IMR-90 (cell line): ENCODE measurements around the gene CCDC38. TPM values are rescaled to one million over a fixed set of nuclear protein-coding genes. Genes with fewer than 3 reads are reported as not detected.

Source experiments
- ATAC-seq: fragments of 200-7000 bp; cut with Tn5 transposase; 2 replicates; pipeline ENCODE4 v1.9.1; 2020; ENCODE audit warnings: low read depth, mild to moderate bottlenecking, moderate library complexity
- BruUV-seq: library from RNA; stranded (reverse); fragments of 400-500 nt; replicated peaks from 2 replicates; lab custom pipeline; 2021; lab: Mats Ljungman, UMichigan
- CTCF ChIA-PET: fragments of 300-600 bp; formaldehyde crosslinking; extraction: SDS; loops from one replicate; lab custom pipeline; 2021; ENCODE audit warnings: antibody characterized with exemption; lab: Yijun Ruan, JAX
- POLR2A ChIA-PET: fragments of 300-600 bp; sonication (Branson Sonifier 250); formaldehyde crosslinking; loops from one replicate; lab custom pipeline; 2022; ENCODE audit warnings: antibody characterized with exemption; ENCODE audit not compliant: unreplicated experiment; lab: Charles Lee
- DNase-seq: peaks from one replicate; pipeline ENCODE4 v3.0.0; 2013
- H2AFZ ChIP-seq: replicated peaks from 2 replicates; pipeline ENCODE3; 2013; ENCODE audit warnings: low read length, mild to moderate bottlenecking; ENCODE audit not compliant: poor library complexity
- H2AK5ac ChIP-seq: 2 replicates; pipeline ENCODE4 v1.6.1; 2013; ENCODE audit warnings: low read depth, low read length, inconsistent platforms
- H2AK9ac ChIP-seq: replicated peaks from 2 replicates; pipeline ENCODE3; 2013; ENCODE audit warnings: mild to moderate bottlenecking, low read depth, low read length, moderate library complexity; ENCODE audit not compliant: poor library complexity
- H2BK120ac ChIP-seq: 2 replicates; pipeline ENCODE4 v1.6.1; 2013; ENCODE audit warnings: low read depth, low read length, inconsistent platforms
- H2BK15ac ChIP-seq: 3 replicates; pipeline ENCODE4 v1.6.1; 2013; ENCODE audit warnings: low read depth, low read length, inconsistent platforms
- H2BK20ac ChIP-seq: 2 replicates; pipeline ENCODE4 v1.6.1; 2013; ENCODE audit warnings: low read depth, mild to moderate bottlenecking, inconsistent platforms, low read length, moderate library complexity
- H2BK5ac ChIP-seq: 2 replicates; pipeline ENCODE4 v1.6.1; 2013; ENCODE audit warnings: mild to moderate bottlenecking, low read depth, low read length, inconsistent platforms; ENCODE audit not compliant: poor library complexity, severe bottlenecking
- H3K14ac ChIP-seq: replicated peaks from 2 replicates; pipeline ENCODE4 v1.6.1; 2013; ENCODE audit warnings: low read depth, low read length, inconsistent platforms
- H3K18ac ChIP-seq: 2 replicates; pipeline ENCODE4 v1.6.1; 2013; ENCODE audit warnings: low read depth, low read length, control low read depth
- H3K23ac ChIP-seq: 2 replicates; pipeline ENCODE4 v1.6.1; 2013; ENCODE audit warnings: low read depth, low read length, inconsistent platforms
- H3K27ac ChIP-seq: 2 replicates; pipeline ENCODE4 v1.5.1; 2013; ENCODE audit warnings: mild to moderate bottlenecking, control low read depth, low read length; ENCODE audit not compliant: insufficient read depth
- H3K27me3 ChIP-seq: 2 replicates; pipeline ENCODE4 v1.6.1; 2013; ENCODE audit warnings: low read length; ENCODE audit not compliant: control insufficient read depth, insufficient read depth
- H3K36me3 ChIP-seq: 2 replicates; pipeline ENCODE4 v1.6.1; 2013; ENCODE audit warnings: low read length, mixed read lengths; ENCODE audit not compliant: control insufficient read depth, insufficient read depth
- H3K4ac ChIP-seq: 2 replicates; pipeline ENCODE4 v1.6.1; 2013; ENCODE audit warnings: low read depth, low read length, inconsistent platforms
- H3K4me1 ChIP-seq: 2 replicates; pipeline ENCODE4 v1.6.1; 2013; ENCODE audit warnings: low read length, mixed read lengths; ENCODE audit not compliant: control insufficient read depth, insufficient read depth
- H3K4me2 ChIP-seq: 2 replicates; pipeline ENCODE4 v1.6.1; 2013; ENCODE audit warnings: low read depth, mild to moderate bottlenecking, control low read depth, low read length, moderate library complexity
- H3K4me3 ChIP-seq: 2 replicates; pipeline ENCODE4 v1.5.1; 2013; ENCODE audit warnings: low read depth, mild to moderate bottlenecking, control low read depth, low read length, moderate library complexity; ENCODE audit not compliant: insufficient read depth
- H3K56ac ChIP-seq: 2 replicates; pipeline ENCODE4 v1.6.1; 2013; ENCODE audit warnings: low read length, inconsistent platforms; ENCODE audit not compliant: insufficient read depth; ENCODE audit errors: extremely low read depth
- H3K79me1 ChIP-seq, 2 experiments: 2 replicates each; pipeline ENCODE4 v1.6.1; 2013; ENCODE audit warnings: low read length in 2 of 2, inconsistent platforms in 1 of 2, low read depth in 1 of 2
- H3K9ac ChIP-seq: 2 replicates; pipeline ENCODE4 v1.6.1; 2013; ENCODE audit warnings: low read depth, low read length, control low read depth
- H3K9me1 ChIP-seq: 2 replicates; pipeline ENCODE4 v1.6.1; 2013; ENCODE audit warnings: low read length, inconsistent platforms; ENCODE audit not compliant: insufficient read depth
- H3K9me3 ChIP-seq: 2 replicates; pipeline ENCODE4 v1.6.1; 2013; ENCODE audit warnings: low read length; ENCODE audit not compliant: control insufficient read depth, insufficient read depth
- H4K20me1 ChIP-seq: 2 replicates; pipeline ENCODE4 v1.6.1; 2013; ENCODE audit warnings: low read length, inconsistent platforms; ENCODE audit not compliant: insufficient read depth
- H4K5ac ChIP-seq: 2 replicates; pipeline ENCODE4 v1.6.1; 2013; ENCODE audit warnings: mild to moderate bottlenecking, low read depth, low read length, control low read depth
- H4K8ac ChIP-seq, 2 experiments: 2 replicates each; pipeline ENCODE4 v1.6.1; 2013; ENCODE audit warnings: low read depth in 2 of 2, low read length in 2 of 2, control low read depth in 1 of 2, inconsistent platforms in 1 of 2
- H4K91ac ChIP-seq: 2 replicates; pipeline ENCODE4 v1.6.1; 2013; ENCODE audit warnings: low read depth, low read length, inconsistent platforms; ENCODE audit not compliant: insufficient read depth
- MAFK ChIP-seq: IDR thresholded peaks from 2 replicates; pipeline ENCODE4 v1.6.1; 2012; ENCODE audit warnings: low read depth, low read length, improper control_type of control experiment
- RCOR1 ChIP-seq: IDR thresholded peaks from 2 replicates; pipeline ENCODE4 v1.6.1; 2012; ENCODE audit warnings: mild to moderate bottlenecking, low read length, improper control_type of control experiment; ENCODE audit not compliant: insufficient replicate concordance
- dilution Hi-C: fragments of 300-500 bp; cut with HindIII; formaldehyde crosslinking; loops from one replicate; pipeline ENCODE4 v1.14.3; 2018; ENCODE audit warnings: low sequenced_read_pairs; ENCODE audit not compliant: unreplicated experiment
- in situ Hi-C: fragments of 300-500 bp; cut with MboI; formaldehyde crosslinking; loops from 3 replicates; pipeline ENCODE4 v1.14.3; 2019; ENCODE audit warnings: low sequenced_read_pairs, inconsistent platforms, mixed read lengths
- intact Hi-C: fragments of 100-400 bp; cut with micrococcal nuclease; formaldehyde crosslinking; loops from 2 replicates; pipeline ENCODE4 v1.10.0; 2022
- polyA plus RNA-seq, 3 experiments: library from polyadenylated mRNA; depleted of rRNA; stranded (reverse); fragments of >200 nt; gene quantifications; 2 replicates each; pipeline ENCODE4 v1.2.3, GENCODE V29; 2012; ENCODE audit warnings: low replicate concordance in 1 of 3
- total RNA-seq: library from RNA; depleted of rRNA; stranded (reverse); fragments of >200 nt; gene quantifications from 2 replicates; pipeline ENCODE4 v1.2.3, GENCODE V29; 2012
- TF ChIP-seq, protein P1 (sequence below): fragments of 150-350 bp; IDR thresholded peaks from 2 replicates; pipeline ENCODE4 v1.6.1; 2016; ENCODE audit warnings: low read depth, mild to moderate bottlenecking, low read length, moderate library complexity, borderline replicate concordance

CCDC38 gene
- total and polyA plus RNA-seq, 2 of the 4 experiments (the other 2 are of a cell fraction), result not detected

DNA sequence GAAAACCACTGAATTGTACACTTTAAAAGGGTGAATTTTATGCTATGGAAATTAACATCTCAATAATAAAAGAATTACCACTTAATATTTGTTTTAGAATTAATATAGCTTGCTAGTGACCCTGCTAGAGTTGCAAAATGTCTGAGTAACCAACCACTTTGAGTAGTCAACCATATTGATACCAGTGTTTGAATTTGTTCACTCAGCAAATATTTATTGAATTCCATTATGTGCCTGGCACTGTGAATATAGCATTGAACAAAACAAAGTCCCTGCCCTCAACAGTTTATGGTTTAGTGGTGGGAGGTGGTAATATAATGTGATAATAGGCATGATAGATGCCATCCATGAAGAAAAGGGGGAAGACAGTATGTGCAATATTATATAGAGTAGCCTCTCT lies 79.1 kb downstream of the CCDC38 start:
- Histone ChIP-seq H3K9me1 (peaks cover 3% of the 10 kb centered on the region; the same call in 1 of the 2 replicates), H3K4ac (no peak overlapping the region), H3K36me3 (peaks cover 4% of the 10 kb centered on the region), H3K56ac (no peak overlapping the region), H2BK120ac (no peak overlapping the region), H3K27ac (no peak overlapping the region), H3K4me2 (no peak overlapping the region), H3K4me3 (no peak overlapping the region), H2BK5ac (no peak overlapping the region), H2BK20ac (no peak overlapping the region), H4K20me1 (peaks cover 4% of the 10 kb centered on the region; the same call in 1 of the 2 replicates), H2AK9ac (no peak overlapping the region), H2BK15ac (no peak overlapping the region), H2AFZ (no peak overlapping the region), H4K8ac (no peak overlapping the region), H4K91ac (no peak overlapping the region), H3K9me3 (no peaks in the 10 kb centered on the region), H3K9ac (no peak overlapping the region), H3K23ac (no peak overlapping the region), H3K79me1 (peaks cover 9 to 51% of the 10 kb centered on the region in 2 experiments), H3K14ac (no peak overlapping the region), H2AK5ac (no peak overlapping the region), H3K4me1 (peaks cover 1% of the 10 kb centered on the region), H3K27me3 (no peaks in the 10 kb centered on the region), H3K18ac (no peak overlapping the region), H4K5ac (no peak overlapping the region)
- intact Hi-C loops, result no loop called here
- in situ Hi-C loops, result no loop called here
- dilution Hi-C loops, result no loop called here
- ChIA-PET POLR2A (no interaction called here), CTCF (no interaction called here)
- BruUV-seq, result no TSS peak
- TF ChIP-seq MAFK (peak; percentile 67), RCOR1 (no peak)
- TF ChIP-seq, protein P1, sequence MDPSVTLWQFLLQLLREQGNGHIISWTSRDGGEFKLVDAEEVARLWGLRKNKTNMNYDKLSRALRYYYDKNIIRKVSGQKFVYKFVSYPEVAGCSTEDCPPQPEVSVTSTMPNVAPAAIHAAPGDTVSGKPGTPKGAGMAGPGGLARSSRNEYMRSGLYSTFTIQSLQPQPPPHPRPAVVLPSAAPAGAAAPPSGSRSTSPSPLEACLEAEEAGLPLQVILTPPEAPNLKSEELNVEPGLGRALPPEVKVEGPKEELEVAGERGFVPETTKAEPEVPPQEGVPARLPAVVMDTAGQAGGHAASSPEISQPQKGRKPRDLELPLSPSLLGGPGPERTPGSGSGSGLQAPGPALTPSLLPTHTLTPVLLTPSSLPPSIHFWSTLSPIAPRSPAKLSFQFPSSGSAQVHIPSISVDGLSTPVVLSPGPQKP, result no peak
- DNase-seq (no peak), ATAC-seq (no peak)
